RCC 7860 (cell line): ENCODE results near the gene HES6.
A peak's percentile ranks its signal among the peaks of the same experiment; 100 is the strongest.

Source experiments
- DNase-seq: peaks from one replicate; pipeline ENCODE4 v3.0.0-alpha.2; 2015; ENCODE audit warnings: low spot score
- FAIRE-seq: peaks from 2 replicates; lab custom pipeline; 2012; peaks lifted over from hg19 to GRCh38; lab: Jason Lieb, UNC

The HES6 gene

DNA sequence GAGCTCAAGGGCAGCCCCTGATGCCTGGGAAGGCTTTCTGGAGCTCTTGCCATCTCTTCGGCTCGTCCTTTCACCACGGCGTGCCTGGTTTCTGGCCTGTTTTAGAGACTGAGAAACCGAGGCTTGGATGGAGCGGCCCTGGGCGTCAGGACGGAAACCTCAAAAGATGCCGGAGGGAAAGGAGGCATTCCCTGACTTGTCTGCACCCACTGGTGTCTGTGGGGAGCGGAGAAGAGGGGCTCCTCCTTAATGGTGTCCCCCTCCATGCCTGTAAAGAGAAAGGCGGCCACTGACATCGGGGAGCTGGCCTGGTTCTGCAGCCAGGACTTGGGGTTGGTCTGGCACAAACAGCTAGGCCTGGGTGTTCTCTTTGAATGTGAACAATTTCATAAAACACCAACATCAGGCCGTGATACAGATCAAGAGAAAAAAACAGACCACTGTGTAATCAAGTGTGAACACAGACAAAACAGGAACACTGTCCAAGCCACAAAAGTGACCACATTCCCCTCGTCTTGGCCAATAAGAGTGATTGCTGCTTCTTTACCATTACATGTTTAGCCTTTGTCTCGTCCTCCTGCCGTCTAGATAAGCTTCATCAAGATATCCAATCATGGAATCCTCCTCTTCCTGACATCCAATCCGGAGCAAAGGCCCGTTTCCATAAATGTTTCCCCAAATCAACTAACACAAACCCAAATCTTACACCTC is 35.7 kb downstream of the HES6 start:
- no peak for FAIRE-seq

GRCh38 chr2:238203094-238203972 is 36.5 kb downstream of the HES6 start, which contains the start of gene ILKAP:
TSS of gene ILKAP (minus strand) at chr2:238203695. CDS start at chr2:238203553, 142 bp downstream.
- no peak for FAIRE-seq
- DNase-seq: peak; percentile 69

More for the DNA sequence above, 35.7 kb downstream of the HES6 start:
- no peak for DNase-seq

- FAIRE-seq: no peak
- DNase-seq: no peak
Measured at GRCh38 chr2:238202326-238203093, 37.3 kb downstream of the HES6 start.

DNA sequence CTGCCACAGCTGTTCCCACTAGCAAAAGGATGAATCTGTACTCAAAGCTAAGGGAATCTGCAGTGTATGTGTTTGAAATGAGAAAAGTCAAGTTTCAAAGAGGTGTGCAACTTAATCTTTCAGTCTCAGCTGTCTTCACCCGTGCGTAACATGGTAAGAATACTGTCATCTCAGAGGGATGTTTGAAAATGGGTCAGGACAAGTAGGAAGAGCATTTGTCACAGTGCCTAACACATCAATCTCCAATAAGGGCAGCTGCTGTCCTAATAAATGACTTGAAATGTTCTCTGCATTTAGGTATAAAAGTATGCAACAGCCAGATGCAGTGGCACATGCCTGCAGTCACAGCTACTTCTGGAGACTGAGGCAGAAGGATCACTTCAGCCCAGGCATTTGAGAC is 49.4 kb downstream of the HES6 start:
- no peak for DNase-seq
- no peak for FAIRE-seq
